Fibroblast of lung (primary cell): ENCODE data around the gene P2RY4. TPM values are rescaled to one million over a fixed set of nuclear protein-coding genes. Genes with fewer than 3 reads are reported as not detected.
"Not testable (repeated sequence)": the region's sequence is repeated elsewhere in the genome, so short reads cannot be mapped to it uniquely, and the experiment has no call there.

Experiments
- DNase-seq, 2 donors: peaks; one replicate each; pipeline versions ENCODE4 v3.0.0 to v3.0.0-alpha.2; 2010; ENCODE audit warnings: low read depth in 2 of 2
- H2AFZ ChIP-seq: 2 replicates; pipeline ENCODE4 v1.5.1; 2012; ENCODE audit warnings: low read length, control low read depth, inconsistent platforms
- H3K27ac ChIP-seq: 2 replicates; pipeline ENCODE4 v1.5.1; 2011; ENCODE audit warnings: low read length, control low read depth; ENCODE audit not compliant: insufficient read depth
- H3K27me3 ChIP-seq: 2 replicates; pipeline ENCODE4 v1.5.1; 2011; ENCODE audit warnings: mild to moderate bottlenecking, low read length; ENCODE audit not compliant: control insufficient read depth, insufficient read depth
- H3K36me3 ChIP-seq: 2 replicates; pipeline ENCODE4 v1.5.1; 2011; ENCODE audit warnings: low read length; ENCODE audit not compliant: control insufficient read depth, insufficient read depth
- H3K4me1 ChIP-seq: 2 replicates; pipeline ENCODE4 v1.5.1; 2011; ENCODE audit warnings: low read length; ENCODE audit not compliant: control insufficient read depth, insufficient read depth; ENCODE audit errors: extremely low read depth
- H3K4me2 ChIP-seq: 2 replicates; pipeline ENCODE4 v1.5.1; 2011; ENCODE audit warnings: low read length, control low read depth; ENCODE audit not compliant: insufficient read depth; ENCODE audit errors: extremely low read depth
- H3K4me3 ChIP-seq, 4 experiments: fragments of 200-600 bp in 1 of 4; sonication (generic) in 1 of 4; replicated peaks in 1 of 4; 2 replicates each; pipeline ENCODE4 v1.5.1; 2011 to 2016; ENCODE audit warnings: low read length in 4 of 4, low read depth in 3 of 4, mild to moderate bottlenecking in 3 of 4, control low read depth in 2 of 4, inconsistent platforms in 1 of 4, mixed read lengths in 1 of 4; ENCODE audit not compliant: insufficient read depth in 1 of 4; ENCODE audit errors: control extremely low read depth in 1 of 4
- H3K79me2 ChIP-seq: 2 replicates; pipeline ENCODE4 v1.5.1; 2012; ENCODE audit warnings: mild to moderate bottlenecking, low read length, inconsistent platforms; ENCODE audit not compliant: control insufficient read depth, insufficient read depth
- H3K9ac ChIP-seq: 2 replicates; pipeline ENCODE4 v1.5.1; 2011; ENCODE audit warnings: mild to moderate bottlenecking, low read length, control low read depth; ENCODE audit not compliant: insufficient read depth
- H3K9me3 ChIP-seq: 2 replicates; pipeline ENCODE4 v1.5.1; 2012; ENCODE audit warnings: low read depth, low read length; ENCODE audit not compliant: control insufficient read depth, insufficient read depth
- H4K20me1 ChIP-seq: 2 replicates; pipeline ENCODE4 v1.5.1; 2011; ENCODE audit warnings: low read length; ENCODE audit not compliant: control insufficient read depth, insufficient read depth; ENCODE audit errors: extremely low read depth
- CTCF ChIP-seq, 2 donors: IDR thresholded peaks in 1 of 2; conservative IDR thresholded peaks in 1 of 2; 1 replicate in 1 of 2; 2 replicates in 1 of 2; pipeline ENCODE4 v1.5.1; 2011 to 2012; ENCODE audit warnings: low read length in 2 of 2, control low read depth in 1 of 2, inconsistent platforms in 1 of 2, low read depth in 1 of 2, mild to moderate bottlenecking in 1 of 2
- EZH2 ChIP-seq: IDR thresholded peaks from 2 replicates; pipeline ENCODE4 v1.5.1; 2012; ENCODE audit warnings: low read length, control low read depth, mild to moderate bottlenecking; ENCODE audit errors: missing control alignments
- polyA plus RNA-seq, 2 donors: library from polyadenylated mRNA; depleted of rRNA in 1 of 2; stranded (reverse) in 1 of 2; unstranded in 1 of 2; fragments of >200 nt; gene quantifications; 2 replicates each; pipeline ENCODE4 v1.2.1, GENCODE V29; 2011 to 2012; ENCODE audit warnings: missing spikeins in 1 of 2
- total RNA-seq: library from RNA; depleted of rRNA; stranded (reverse); fragments of >200 nt; gene quantifications from 2 replicates; pipeline ENCODE4 v1.2.1, GENCODE V29; 2014

Gene P2RY4
- total and polyA plus RNA-seq, 2 donors (not counting 1 experiment from before 2014, with no cell fraction given) = under 0.01 to 0.05 TPM

GRCh38 chrX:70247252-70247651 is 12.8 kb downstream of the P2RY4 start:
- Histone ChIP-seq H2AFZ (no peak overlapping the region), H3K27ac (no peak overlapping the region), H3K79me2 (no peaks in the 10 kb centered on the region), H3K4me2 (no peak overlapping the region), H3K36me3 (no peaks in the 10 kb centered on the region), H4K20me1 (no peaks in the 10 kb centered on the region), H3K4me3 (no peak overlapping the region), H3K9ac (no peak overlapping the region), H3K9me3 (no peaks in the 10 kb centered on the region), H3K4me1 (no peaks in the 10 kb centered on the region), H3K27me3 (no peaks in the 10 kb centered on the region)
- no peak for DNase-seq
- TF ChIP-seq CTCF (conservative IDR thresholded peaks at IDR 0.05 in 1 of 2, IDR thresholded peaks at IDR 0.05 in 1 of 2; ENCODE audit: low read depth in 1 of 2, low read length in 2 of 2) (no peak), EZH2 (no peak)

- no peaks in the 10 kb centered on the region for H3K27me3 ChIP-seq
- H3K4me3 ChIP-seq = no peak overlapping the region
- H3K27ac ChIP-seq = no peak overlapping the region
- no peaks in the 10 kb centered on the region for H3K4me1 ChIP-seq
- H3K9me3 ChIP-seq = no peaks in the 10 kb centered on the region
- H2AFZ ChIP-seq = no peak overlapping the region
- H3K4me2 ChIP-seq = no peak overlapping the region
- no peaks in the 10 kb centered on the region for H3K36me3 ChIP-seq
- H3K79me2 ChIP-seq = no peaks in the 10 kb centered on the region
- H4K20me1 ChIP-seq = no peaks in the 10 kb centered on the region
- peak in 1 of 2 donors; percentile 40 for DNase-seq
- no peak overlapping the region for H3K9ac ChIP-seq
- TF ChIP-seq CTCF (conservative IDR thresholded peaks at IDR 0.05 in 1 of 2, IDR thresholded peaks at IDR 0.05 in 1 of 2; ENCODE audit: low read depth in 1 of 2, low read length in 2 of 2) = no peak
- TF ChIP-seq EZH2 = no peak
Measured at GRCh38 chrX:70244881-70245280, 15.1 kb downstream of the P2RY4 start.

- not testable (repeated sequence) for H3K27me3 ChIP-seq, H3K4me1 ChIP-seq, H3K27ac ChIP-seq, H2AFZ ChIP-seq, H3K9ac ChIP-seq, H3K36me3 ChIP-seq, H3K9me3 ChIP-seq, H3K4me2 ChIP-seq, H4K20me1 ChIP-seq, H3K4me3 ChIP-seq, H3K79me2 ChIP-seq
- peak in 1 of 2 donors; percentile 21 for DNase-seq
Measured at GRCh38 chrX:70243601-70244000, 16.4 kb downstream of the P2RY4 start.

GRCh38 chrX:70241501-70241900 is 18.5 kb downstream of the P2RY4 start:
- DNase-seq = no peak

More at GRCh38 chrX:70241501-70241900, 18.5 kb downstream of the P2RY4 start:
- H3K4me1 ChIP-seq = no peaks in the 10 kb centered on the region
- TF ChIP-seq CTCF (conservative IDR thresholded peaks at IDR 0.05 in 1 of 2, IDR thresholded peaks at IDR 0.05 in 1 of 2; ENCODE audit: low read depth in 1 of 2, low read length in 2 of 2) = no peak
- TF ChIP-seq EZH2 = no peak
- H3K9me3 ChIP-seq = no peaks in the 10 kb centered on the region
- no peaks in the 10 kb centered on the region for H3K79me2 ChIP-seq
- no peak overlapping the region for H3K27ac ChIP-seq
- H3K36me3 ChIP-seq = no peaks in the 10 kb centered on the region
- H3K4me2 ChIP-seq = no peak overlapping the region
- no peak overlapping the region for H3K4me3 ChIP-seq
- no peak overlapping the region for H2AFZ ChIP-seq
- H3K9ac ChIP-seq = no peak overlapping the region
- no peaks in the 10 kb centered on the region for H3K27me3 ChIP-seq
- H4K20me1 ChIP-seq = no peaks in the 10 kb centered on the region
